ENCODE data around the gene STX17. TPM values are rescaled to one million over a fixed set of nuclear protein-coding genes. Genes with fewer than 3 reads are reported as not detected.

The STX17 gene
- total RNA-seq, 1 donor from 2014 or later: 29.0 TPM

DNA sequence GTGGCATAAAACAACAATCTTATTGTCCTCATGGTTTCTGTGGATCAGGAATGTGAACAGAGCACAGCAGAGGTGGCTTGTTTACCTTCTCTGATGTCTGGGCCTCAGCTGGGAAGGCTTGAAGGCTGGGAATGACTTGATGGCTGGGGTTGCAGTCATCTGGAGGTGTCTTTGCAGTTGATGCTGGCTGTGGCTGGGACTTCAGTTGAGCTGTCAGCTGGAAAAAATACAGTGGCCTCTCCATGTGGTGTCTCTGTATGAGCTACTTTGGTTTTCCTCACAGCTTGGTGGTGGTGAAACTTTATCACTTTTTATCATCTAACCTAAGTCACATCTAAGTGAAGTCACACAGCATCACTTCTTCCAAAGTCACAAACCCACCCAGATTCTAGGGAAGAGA, 24.7 kb upstream of the STX17 start:
- peaks cover 8% of the 10 kb centered on the region for H3K27me3 Mint-ChIP-seq (ENCODE audit: unreplicated experiment)
- no peak overlapping the region for H3K27ac Mint-ChIP-seq (ENCODE audit: unreplicated experiment)
- TF ChIP-seq, protein P1, sequence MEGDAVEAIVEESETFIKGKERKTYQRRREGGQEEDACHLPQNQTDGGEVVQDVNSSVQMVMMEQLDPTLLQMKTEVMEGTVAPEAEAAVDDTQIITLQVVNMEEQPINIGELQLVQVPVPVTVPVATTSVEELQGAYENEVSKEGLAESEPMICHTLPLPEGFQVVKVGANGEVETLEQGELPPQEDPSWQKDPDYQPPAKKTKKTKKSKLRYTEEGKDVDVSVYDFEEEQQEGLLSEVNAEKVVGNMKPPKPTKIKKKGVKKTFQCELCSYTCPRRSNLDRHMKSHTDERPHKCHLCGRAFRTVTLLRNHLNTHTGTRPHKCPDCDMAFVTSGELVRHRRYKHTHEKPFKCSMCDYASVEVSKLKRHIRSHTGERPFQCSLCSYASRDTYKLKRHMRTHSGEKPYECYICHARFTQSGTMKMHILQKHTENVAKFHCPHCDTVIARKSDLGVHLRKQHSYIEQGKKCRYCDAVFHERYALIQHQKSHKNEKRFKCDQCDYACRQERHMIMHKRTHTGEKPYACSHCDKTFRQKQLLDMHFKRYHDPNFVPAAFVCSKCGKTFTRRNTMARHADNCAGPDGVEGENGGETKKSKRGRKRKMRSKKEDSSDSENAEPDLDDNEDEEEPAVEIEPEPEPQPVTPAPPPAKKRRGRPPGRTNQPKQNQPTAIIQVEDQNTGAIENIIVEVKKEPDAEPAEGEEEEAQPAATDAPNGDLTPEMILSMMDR (IDR thresholded peaks at IDR 0.05): no peak
- H3K4me1 Mint-ChIP-seq (ENCODE audit: unreplicated experiment): no peaks in the 10 kb centered on the region
- H3K4me3 Mint-ChIP-seq (ENCODE audit: unreplicated experiment): no peak overlapping the region
- no peak for DNase-seq (ENCODE audit: extremely low spot score, unreplicated experiment)
- no peaks in the 10 kb centered on the region for H3K36me3 Mint-ChIP-seq (ENCODE audit: unreplicated experiment)
- no peaks in the 10 kb centered on the region for H3K9me3 Mint-ChIP-seq (ENCODE audit: unreplicated experiment)

DNA sequence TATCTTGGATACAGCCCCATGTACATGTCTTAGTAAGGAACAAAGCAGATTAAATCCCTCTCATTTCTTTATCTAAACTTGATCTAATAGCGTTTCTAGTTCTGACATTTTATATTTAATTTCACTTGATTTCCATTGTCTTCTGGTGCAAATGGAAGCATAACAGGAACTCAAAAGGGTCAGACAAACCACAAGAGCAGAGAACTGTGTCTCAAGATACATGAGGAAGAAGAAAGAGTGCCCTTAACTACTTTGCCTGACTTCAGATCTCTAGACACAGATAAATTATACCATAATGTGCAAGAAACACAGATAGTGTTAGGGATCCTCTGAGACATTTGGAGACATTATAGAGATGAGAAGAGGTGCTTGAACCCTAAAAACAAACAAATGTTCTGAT, 20.7 kb upstream of the STX17 start:
- no peak for DNase-seq (ENCODE audit: extremely low spot score, unreplicated experiment)
- Mint-ChIP-seq H3K9me3 (ENCODE audit: unreplicated experiment) (no peaks in the 10 kb centered on the region), H3K27me3 (ENCODE audit: unreplicated experiment) (peaks cover 20% of the 10 kb centered on the region), H3K36me3 (ENCODE audit: unreplicated experiment) (no peaks in the 10 kb centered on the region), H3K4me3 (ENCODE audit: unreplicated experiment) (no peak overlapping the region), H3K27ac (ENCODE audit: unreplicated experiment) (no peak overlapping the region), H3K4me1 (ENCODE audit: unreplicated experiment) (no peaks in the 10 kb centered on the region)
- TF ChIP-seq, protein P1 (IDR thresholded peaks at IDR 0.05): no peak

DNA sequence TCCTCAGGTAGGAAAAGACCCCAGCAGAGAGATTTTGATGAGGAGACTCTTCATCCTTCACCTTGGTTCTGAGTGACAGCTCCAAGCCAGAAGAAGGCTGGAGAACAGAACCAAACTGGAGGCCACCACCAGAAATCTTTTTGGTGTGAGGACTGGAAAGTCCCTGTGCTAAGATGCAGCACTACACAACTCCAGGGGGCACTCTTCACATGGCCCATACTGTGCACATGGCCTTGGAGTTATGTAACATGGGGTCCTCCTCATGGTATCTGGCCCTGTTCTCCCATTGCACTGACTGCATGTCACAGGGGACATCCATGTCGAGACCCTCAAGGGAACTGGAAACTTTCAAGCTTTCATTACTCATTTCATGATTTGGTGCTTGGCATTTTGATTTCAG, 17.3 kb upstream of the STX17 start:
- no peak overlapping the region for H3K4me3 Mint-ChIP-seq (ENCODE audit: unreplicated experiment)
- TF ChIP-seq, protein P1 (IDR thresholded peaks at IDR 0.05): no peak
- H3K27ac Mint-ChIP-seq (ENCODE audit: unreplicated experiment): no peak overlapping the region
- peaks cover 51% of the 10 kb centered on the region for H3K27me3 Mint-ChIP-seq (ENCODE audit: unreplicated experiment)
- H3K9me3 Mint-ChIP-seq (ENCODE audit: unreplicated experiment): no peaks in the 10 kb centered on the region
- DNase-seq (ENCODE audit: extremely low spot score, unreplicated experiment): no peak
- H3K36me3 Mint-ChIP-seq (ENCODE audit: unreplicated experiment): no peaks in the 10 kb centered on the region
- no peaks in the 10 kb centered on the region for H3K4me1 Mint-ChIP-seq (ENCODE audit: unreplicated experiment)

DNA sequence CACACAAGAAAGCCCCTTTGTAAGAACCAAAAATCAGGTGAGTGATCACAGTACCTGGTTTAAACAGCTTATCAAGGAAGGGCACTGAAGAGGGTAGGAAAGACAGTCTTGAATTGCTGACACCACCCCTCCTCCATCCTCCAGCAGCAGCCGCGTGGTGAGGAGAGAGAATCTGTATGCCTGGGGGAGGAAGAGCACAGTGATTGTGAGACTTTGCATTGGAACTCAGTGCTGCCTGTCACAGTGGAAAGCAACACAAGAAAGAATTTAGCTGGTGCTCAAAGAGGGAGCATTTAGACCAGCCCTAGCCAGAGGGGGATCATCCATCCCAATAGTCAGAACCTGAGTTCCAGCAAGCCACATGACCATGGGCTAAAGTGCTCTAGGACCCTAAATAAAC, 11.6 kb upstream of the STX17 start:
- no peak for DNase-seq (ENCODE audit: extremely low spot score, unreplicated experiment)
- no peaks in the 10 kb centered on the region for H3K36me3 Mint-ChIP-seq (ENCODE audit: unreplicated experiment)
- H3K27ac Mint-ChIP-seq (ENCODE audit: unreplicated experiment): no peak overlapping the region
- peaks cover 73% of the 10 kb centered on the region for H3K27me3 Mint-ChIP-seq (ENCODE audit: unreplicated experiment)
- H3K4me1 Mint-ChIP-seq (ENCODE audit: unreplicated experiment): no peaks in the 10 kb centered on the region
- no peaks in the 10 kb centered on the region for H3K9me3 Mint-ChIP-seq (ENCODE audit: unreplicated experiment)
- TF ChIP-seq, protein P1 (IDR thresholded peaks at IDR 0.05): no peak
- no peak overlapping the region for H3K4me3 Mint-ChIP-seq (ENCODE audit: unreplicated experiment)

DNA sequence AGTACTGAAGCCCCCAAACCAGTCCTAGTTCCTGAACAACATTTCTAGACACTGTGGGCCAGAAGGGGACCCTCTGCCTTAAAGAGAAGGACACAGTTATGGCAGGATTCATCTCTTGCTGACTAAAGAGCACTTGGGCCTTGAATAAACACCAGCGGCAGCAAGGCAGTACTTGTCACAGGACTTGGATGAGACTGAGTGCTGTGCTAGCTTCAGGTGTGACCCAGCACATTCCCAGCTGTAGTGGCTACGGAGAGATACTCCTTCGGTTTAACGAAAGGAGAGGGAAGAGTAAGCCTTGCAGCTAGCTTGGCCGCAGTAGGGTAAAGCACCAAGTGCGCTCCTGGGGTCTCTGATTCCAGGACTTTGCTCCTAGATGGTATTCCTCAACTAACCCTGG, 10.9 kb upstream of the STX17 start:
- Mint-ChIP-seq H3K36me3 (ENCODE audit: unreplicated experiment) (no peaks in the 10 kb centered on the region), H3K9me3 (ENCODE audit: unreplicated experiment) (no peaks in the 10 kb centered on the region), H3K4me3 (ENCODE audit: unreplicated experiment) (no peak overlapping the region), H3K4me1 (ENCODE audit: unreplicated experiment) (no peaks in the 10 kb centered on the region), H3K27me3 (ENCODE audit: unreplicated experiment) (peaks cover 78% of the 10 kb centered on the region), H3K27ac (ENCODE audit: unreplicated experiment) (no peak overlapping the region)
- DNase-seq (ENCODE audit: extremely low spot score, unreplicated experiment): no peak
- TF ChIP-seq, protein P1 (IDR thresholded peaks at IDR 0.05): no peak

Measured in osteocyte (in vitro differentiated cells).